LoVo (cell line): Measurements from ENCODE around the gene PCDH9.
"Not testable (repeated sequence)": the region's sequence is repeated elsewhere in the genome, so short reads cannot be mapped to it uniquely, and the experiment has no call there.

Source experiments
- DNase-seq: peaks from one replicate; pipeline ENCODE4 v3.0.0-alpha.2; 2016; ENCODE audit warnings: low spot score

PCDH9 gene

GRCh38 chr13:66341635-66342377, 888.3 kb downstream of the PCDH9 start:
- no peak for DNase-seq

- DNase-seq: no peak
Measured at GRCh38 chr13:66339214-66339613, 890.9 kb downstream of the PCDH9 start.

- no peak for DNase-seq
Measured at GRCh38 chr13:66338542-66338941, 891.6 kb downstream of the PCDH9 start.

GRCh38 chr13:66335626-66336025, 894.5 kb downstream of the PCDH9 start:
- no peak for DNase-seq

- DNase-seq: no peak
Measured at GRCh38 chr13:66329988-66330451, 900.1 kb downstream of the PCDH9 start.

- DNase-seq: no peak
Measured at GRCh38 chr13:66328476-66328875, 901.7 kb downstream of the PCDH9 start.

DNA sequence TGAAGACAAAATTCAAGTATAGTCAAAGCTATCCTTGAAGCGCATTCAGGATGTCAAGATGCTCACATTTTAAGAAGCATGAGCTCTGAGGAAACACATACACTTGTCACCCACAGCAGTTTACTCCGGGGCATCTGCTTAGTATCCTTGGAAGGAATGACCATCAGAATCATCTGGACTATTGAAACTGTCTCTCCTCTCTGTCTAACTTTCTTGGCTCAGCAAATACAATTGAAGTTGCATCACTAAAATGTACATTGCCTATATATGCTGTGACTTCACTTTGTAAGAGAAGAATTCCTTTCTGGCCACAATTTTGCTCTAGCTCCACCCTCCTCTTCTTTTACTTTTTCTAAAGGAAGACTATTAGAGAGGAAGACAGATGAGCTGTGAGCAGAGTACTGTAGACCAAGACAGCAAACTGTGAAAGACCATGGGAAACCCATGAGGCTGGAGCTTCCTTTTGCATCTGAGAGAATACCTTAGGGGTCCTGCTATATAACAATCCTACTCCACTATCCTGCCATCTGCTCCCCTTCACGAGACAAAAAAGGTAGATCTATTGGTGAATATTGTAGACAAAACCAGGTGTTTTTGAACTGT, 906.3 kb downstream of the PCDH9 start:
- DNase-seq: no peak

DNA sequence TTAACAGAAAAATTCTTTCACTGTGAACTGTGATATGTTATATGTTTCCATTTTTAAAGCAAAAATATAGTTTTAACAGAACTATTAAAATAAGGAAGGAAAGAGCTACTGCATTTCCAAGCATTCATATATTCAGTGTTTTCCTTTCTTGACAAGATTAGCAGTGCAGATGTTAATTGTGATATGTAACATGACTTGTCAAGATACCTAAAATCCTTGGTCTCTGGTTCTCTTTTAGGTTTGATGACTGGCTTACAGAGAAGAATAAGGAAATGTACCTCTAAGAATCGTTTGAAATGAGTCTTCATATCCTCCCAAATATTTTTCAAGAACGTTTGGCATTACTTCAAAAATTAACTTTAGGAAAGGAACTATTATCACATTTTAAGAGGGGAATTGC, 907.2 kb downstream of the PCDH9 start:
- DNase-seq: no peak

- DNase-seq: no peak
Measured at GRCh38 chr13:66322193-66322740, 907.9 kb downstream of the PCDH9 start.

DNA sequence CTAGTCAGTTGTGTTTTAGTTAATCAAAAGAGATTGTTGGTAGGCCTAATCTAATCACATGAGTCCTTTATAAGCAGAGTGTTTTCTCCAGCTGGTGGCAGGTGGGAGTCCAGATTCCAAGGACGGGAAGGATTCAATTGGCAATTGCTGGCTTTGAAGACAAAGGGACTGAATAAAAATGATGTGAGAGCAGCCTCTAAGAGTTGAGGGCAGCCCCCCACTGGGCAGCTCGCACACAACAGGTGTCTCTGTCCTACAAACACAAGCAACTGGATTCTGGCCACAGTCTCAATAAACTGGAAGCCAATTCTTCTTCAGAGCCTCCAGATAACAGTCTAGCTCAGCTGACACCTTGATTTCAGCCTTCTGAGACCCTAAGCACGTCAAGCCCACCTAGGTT, 915.2 kb downstream of the PCDH9 start:
- no peak for DNase-seq

GRCh38 chr13:66313413-66313812, 916.7 kb downstream of the PCDH9 start:
- DNase-seq: no peak

DNA sequence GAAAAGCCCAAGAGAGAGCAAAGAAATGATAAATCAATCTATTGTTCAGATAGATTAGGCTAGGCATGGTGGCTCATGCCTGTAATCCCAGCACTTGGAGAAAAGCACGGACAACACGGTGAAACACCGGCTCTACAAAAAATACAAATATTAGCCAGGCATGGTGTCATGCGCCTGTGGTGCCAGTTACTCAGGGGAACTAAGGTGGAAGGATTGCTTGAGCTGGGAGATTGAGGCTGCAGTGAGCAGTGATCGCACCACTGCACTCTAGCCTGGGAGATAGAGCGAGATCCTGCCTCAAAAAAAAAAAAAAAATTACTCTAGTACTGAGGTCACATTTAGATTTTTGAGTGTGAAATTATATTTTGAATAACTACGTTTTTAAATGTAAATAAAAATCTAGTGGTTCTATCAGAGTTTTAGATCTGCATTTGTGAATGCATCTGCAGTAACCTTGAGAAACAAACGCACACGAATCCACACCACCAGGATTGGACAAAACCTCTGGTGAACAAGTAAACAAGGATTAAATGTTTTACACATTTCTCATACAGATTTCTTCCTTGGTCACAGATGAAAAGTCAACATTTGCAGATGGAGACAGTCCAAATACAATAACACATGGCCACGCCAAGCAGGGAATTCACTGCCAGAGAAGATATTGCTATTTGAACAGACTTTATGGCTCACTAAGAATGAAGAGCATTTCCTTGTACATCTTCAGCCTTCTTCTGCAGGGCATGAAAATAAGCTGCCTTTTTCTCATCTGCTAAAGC, 917.6 kb downstream of the PCDH9 start:
- peak; percentile 33 for DNase-seq

DNA sequence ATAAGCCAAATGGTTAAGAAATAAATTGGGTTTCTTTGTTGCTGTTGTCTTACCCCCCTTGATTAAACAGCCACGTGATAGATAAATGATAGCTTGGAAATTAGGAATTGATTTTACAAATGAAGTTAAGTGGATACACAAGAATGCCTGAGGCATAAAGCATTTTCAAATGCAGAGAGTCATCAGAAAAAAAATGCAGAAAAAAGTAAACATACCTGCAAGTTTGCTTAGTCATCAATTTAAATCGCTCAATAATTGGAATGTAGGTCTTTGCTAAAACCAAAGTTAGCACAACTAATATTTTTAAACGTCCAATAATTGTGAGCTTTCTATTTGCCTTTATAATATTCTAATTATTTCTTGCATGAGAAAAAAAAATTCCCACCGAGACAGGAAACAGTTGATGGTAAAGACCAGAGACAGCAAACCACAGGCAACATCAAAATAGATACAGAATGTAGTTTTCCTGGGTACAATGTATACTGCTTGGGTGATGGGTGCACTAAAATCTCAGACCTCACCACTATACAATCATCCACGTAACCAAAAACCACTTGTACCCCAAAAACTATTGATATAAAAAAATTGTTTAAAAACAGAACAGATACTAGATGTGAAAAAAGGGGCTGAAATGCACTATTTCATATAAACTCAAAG, 924.0 kb downstream of the PCDH9 start:
- DNase-seq: no peak

DNA sequence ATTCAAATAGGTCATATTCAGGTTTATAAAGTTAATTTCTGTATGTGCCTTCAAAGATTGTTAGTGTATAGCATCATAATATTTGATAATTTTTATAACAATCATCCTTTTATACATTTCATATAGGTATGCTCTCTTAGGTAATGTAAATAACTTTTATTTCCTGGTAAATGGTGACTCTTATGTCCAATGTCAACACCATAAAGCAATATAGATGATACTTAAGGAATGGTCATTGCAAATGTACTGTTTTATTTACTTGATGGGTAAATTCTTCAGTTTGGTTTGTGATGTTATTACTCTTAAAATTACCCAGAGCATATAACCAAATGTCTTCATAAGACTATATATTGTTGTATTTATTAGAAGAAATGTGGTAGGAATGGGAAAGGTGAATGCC, 928.7 kb downstream of the PCDH9 start:
- no peak for DNase-seq

- DNase-seq: no peak
Measured at GRCh38 chr13:66301006-66301405, 929.1 kb downstream of the PCDH9 start.

- no peak for DNase-seq
Measured at GRCh38 chr13:66296875-66297274, 933.3 kb downstream of the PCDH9 start.

GRCh38 chr13:66296328-66296727, 933.8 kb downstream of the PCDH9 start:
- no peak for DNase-seq

DNA sequence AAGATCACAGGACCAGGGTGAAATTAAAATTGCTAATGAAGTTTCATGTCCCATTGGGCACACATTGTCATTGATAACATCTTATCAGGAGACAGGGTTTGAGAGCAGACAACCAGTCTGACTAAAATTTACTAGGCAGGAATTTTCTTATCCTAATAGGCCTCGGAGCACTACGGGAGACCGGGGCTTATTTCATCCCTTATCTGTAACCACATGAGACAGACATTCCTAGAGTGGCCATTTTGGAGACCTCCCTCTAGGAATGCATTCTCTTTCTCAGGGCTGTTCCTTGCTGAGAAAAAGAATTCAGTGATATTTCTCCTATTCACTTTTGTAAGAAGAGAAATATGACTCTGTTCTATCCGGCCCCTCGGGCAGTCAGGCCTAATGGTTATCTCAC, 943.3 kb downstream of the PCDH9 start:
- not testable (repeated sequence) for DNase-seq

DNA sequence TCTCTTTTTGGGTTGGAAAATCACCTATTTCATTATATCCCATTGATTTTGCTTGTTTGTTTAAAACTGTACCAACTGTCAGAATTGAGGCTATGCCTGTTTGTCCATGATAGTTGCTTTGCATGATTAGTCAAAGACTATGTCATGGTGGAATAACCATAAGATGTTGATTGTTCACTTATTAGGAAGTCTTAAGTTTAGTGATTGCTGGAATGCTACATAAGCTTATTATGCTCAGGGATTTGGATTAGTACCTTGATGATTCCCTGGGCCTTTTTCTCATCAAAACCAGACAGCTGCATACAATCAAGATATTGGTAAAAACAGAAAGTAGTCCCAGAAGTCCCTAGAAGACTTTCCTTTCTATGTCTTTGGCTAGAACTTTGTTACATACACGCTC, 954.7 kb downstream of the PCDH9 start:
- no peak for DNase-seq

DNA sequence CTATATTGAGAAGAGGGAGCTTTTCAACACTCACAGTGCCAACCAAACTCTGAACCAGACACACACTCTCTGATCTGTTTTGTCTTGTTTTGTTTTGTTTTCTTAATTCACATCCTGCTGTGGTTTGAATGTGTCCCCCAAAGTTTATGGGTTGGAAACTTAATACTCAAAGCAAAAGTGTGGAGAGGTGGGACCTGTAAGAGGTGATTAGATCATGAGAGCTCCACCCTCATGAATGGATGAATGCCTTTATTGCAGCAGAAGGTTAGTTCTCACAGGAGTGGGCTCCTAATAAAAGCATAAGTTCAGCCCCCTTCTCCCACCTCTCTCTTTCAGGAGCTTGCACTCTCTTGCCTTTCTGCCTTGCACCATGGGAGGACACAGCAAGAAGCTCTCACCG, 957.1 kb downstream of the PCDH9 start:
- DNase-seq: no peak

DNA sequence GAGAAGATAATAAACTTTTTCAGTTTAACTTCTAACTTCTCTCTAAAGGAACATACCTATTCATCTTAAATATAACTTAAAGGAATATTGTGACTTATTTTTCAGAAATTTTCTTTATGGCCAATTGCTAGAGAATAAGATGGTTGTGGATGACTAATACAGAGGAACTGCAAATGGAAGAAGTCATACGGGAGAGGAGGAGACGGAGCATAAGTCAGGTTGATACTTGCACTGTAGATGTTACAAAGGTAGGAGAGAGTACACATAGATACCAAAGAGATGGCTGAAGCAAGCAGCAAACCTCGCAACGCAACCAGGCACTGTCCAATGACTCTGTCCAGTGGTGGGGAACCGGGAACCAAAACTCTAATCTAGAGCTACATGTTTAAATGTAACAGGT, 963.4 kb downstream of the PCDH9 start:
- DNase-seq: no peak

GRCh38 chr13:66266348-66266747, 963.8 kb downstream of the PCDH9 start:
- DNase-seq: no peak
